ENCODE data around the gene CEP104. TPM values are rescaled to one million over a fixed set of nuclear protein-coding genes. Genes with fewer than 3 reads are reported as not detected.
"Not testable (repeated sequence)": the region's sequence is repeated elsewhere in the genome, so short reads cannot be mapped to it uniquely, and the experiment has no call there.

CEP104 gene
- total RNA-seq, 1 experiment from 2014 or later, result 44.1 TPM

DNA sequence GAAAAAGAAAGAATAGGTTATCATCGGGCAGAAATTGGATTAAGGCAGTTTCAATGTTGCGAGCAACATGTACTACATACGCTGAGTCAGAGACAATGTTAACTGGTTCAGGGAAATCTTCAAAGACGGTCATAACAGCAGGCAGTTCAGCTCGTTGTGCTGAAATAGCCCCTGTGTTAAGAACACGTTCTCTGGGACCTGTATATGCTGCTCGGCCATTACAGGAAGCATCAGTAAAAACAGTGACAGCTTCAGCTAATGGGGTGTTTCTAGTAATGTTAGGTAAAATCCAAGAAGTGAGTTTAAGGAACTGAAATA, 52.4 kb downstream of the CEP104 start:
- H3K4me2 ChIP-seq (ENCODE audit: low read length); POLR2A ChIA-PET; H3K79me2 ChIP-seq (ENCODE audit: insufficient read depth, low read length); RAD21 ChIA-PET (ENCODE audit: low non-redundant PET in 1 of 2, low total read pairs in 2 of 2, uncharacterized antibody in 2 of 2, unreplicated experiment in 2 of 2); ATAC-seq; CTCF ChIA-PET; H3K36me3 ChIP-seq (ENCODE audit: control insufficient read depth in 1 of 2, insufficient read depth in 2 of 2, low read length in 2 of 2); H4K20me1 ChIP-seq (ENCODE audit: insufficient read depth); BruUV-seq (replicated peaks); H3K9me2 ChIP-seq (ENCODE audit: insufficient read depth); H3K4me3 ChIP-seq (replicated peaks in 1 of 2; ENCODE audit: low read depth in 1 of 2, low read length in 2 of 2); H3K27me3 ChIP-seq (ENCODE audit: insufficient read depth, low read length); H3K9ac ChIP-seq (ENCODE audit: low read length); DNase-seq (ENCODE audit: low read depth, low spot score); H3K27ac ChIP-seq (ENCODE audit: low read depth, low read length); H3K4me1 ChIP-seq (ENCODE audit: control insufficient read depth in 1 of 2, insufficient read depth in 2 of 2, low read length in 2 of 2); H2AFZ ChIP-seq (ENCODE audit: low read depth, low read length, poor library complexity, severe bottlenecking): not testable (repeated sequence)
- H3K9me3 ChIP-seq (ENCODE audit: control insufficient read depth in 1 of 2, insufficient read depth in 1 of 2, low read depth in 1 of 2, low read length in 2 of 2), result peaks cover 0 to 10% of the 10 kb centered on the region in 2 experiments; a peak in 2 of 4 replicates
- intact Hi-C loops (cut with micrococcal nuclease), result loop anchor here (5.0 kb wide), 1 partner anchor 352 kb away; the partner anchor contains the start of gene ARHGEF16

DNA sequence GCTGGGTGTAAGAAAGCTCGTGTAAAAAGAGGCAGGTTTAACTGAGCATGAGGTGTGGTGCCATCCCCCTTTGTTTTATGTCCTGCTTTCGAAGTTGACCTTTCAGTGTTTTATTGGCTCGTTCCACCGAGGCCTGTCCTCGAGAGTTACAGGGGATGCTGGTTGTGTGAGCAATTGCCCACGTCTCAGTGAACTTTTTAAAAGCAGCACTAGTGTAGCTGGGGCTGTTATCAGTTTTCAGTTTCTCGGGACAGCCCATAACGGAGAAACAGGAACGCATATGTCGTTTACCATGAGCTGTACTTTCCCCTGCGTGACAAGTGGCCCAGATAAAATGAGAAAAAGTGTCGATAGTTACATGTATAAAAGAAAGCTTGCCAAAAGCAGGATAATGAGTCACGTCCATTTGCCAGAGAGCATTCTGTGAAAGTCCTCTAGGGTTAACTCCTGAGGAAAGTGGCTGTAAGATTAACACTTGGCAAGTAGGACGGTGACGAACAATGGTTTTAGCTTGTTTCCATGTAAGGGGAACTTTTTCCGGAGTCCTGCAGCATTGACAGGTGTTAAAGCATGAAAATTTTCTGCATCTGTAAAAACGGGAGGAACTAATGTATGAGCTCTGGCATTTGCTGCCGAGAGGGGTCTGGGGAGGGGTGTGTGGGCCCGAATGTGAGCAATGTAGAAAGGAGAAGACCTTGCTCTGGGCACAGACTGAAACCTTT, 52.9 kb downstream of the CEP104 start:
- ChIA-PET RAD21 (ENCODE audit: low non-redundant PET in 1 of 2, low total read pairs in 2 of 2, uncharacterized antibody in 2 of 2, unreplicated experiment in 2 of 2) (no interaction called here), CTCF (no interaction called here), POLR2A (no interaction called here)
- intact Hi-C loops (cut with micrococcal nuclease), result loop anchor here (5.0 kb wide), 1 partner anchor 352 kb away; the partner anchor contains the start of gene ARHGEF16
- Histone ChIP-seq H4K20me1 (ENCODE audit: insufficient read depth) (no peaks in the 10 kb centered on the region), H3K4me1 (ENCODE audit: control insufficient read depth in 1 of 2, insufficient read depth in 2 of 2, low read length in 2 of 2) (no peaks in the 10 kb centered on the region), H3K9ac (ENCODE audit: low read length) (no peak overlapping the region), H3K27me3 (ENCODE audit: insufficient read depth, low read length) (no peaks in the 10 kb centered on the region), H3K36me3 (ENCODE audit: control insufficient read depth in 1 of 2, insufficient read depth in 2 of 2, low read length in 2 of 2) (no peaks in the 10 kb centered on the region), H3K79me2 (ENCODE audit: insufficient read depth, low read length) (no peaks in the 10 kb centered on the region), H2AFZ (ENCODE audit: low read depth, low read length, poor library complexity, severe bottlenecking) (no peak overlapping the region), H3K9me2 (ENCODE audit: insufficient read depth) (no peaks in the 10 kb centered on the region), H3K4me3 (replicated peaks in 1 of 2; ENCODE audit: low read depth in 1 of 2, low read length in 2 of 2) (no peak overlapping the region), H3K4me2 (ENCODE audit: low read length) (no peak overlapping the region), H3K9me3 (ENCODE audit: control insufficient read depth in 1 of 2, insufficient read depth in 1 of 2, low read depth in 1 of 2, low read length in 2 of 2) (peaks cover 0 to 10% of the 10 kb centered on the region in 2 experiments; a peak in 2 of 4 replicates), H3K27ac (ENCODE audit: low read depth, low read length) (no peak overlapping the region)
- TF ChIP-seq JUND (IDR thresholded peaks at IDR 0.05) (no peak), TCF7L2 (IDR thresholded peaks at IDR 0.05; ENCODE audit: borderline replicate concordance, extremely low read depth, insufficient read depth, insufficient read length) (no peak), RAD21 (IDR thresholded peaks at IDR 0.05; ENCODE audit: low read depth) (no peak), ZNF274 (IDR thresholded peaks at IDR 0.05; ENCODE audit: low read depth, low read length) (no peak), ELF1 (IDR thresholded peaks at IDR 0.05; ENCODE audit: borderline replicate concordance, low read depth) (no peak), SP1 (IDR thresholded peaks at IDR 0.05; ENCODE audit: low read depth) (no peak)
- TF ChIP-seq, protein P1, sequence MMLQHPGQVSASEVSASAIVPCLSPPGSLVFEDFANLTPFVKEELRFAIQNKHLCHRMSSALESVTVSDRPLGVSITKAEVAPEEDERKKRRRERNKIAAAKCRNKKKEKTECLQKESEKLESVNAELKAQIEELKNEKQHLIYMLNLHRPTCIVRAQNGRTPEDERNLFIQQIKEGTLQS (IDR thresholded peaks at IDR 0.05), result no peak
- TF ChIP-seq, protein P2, sequence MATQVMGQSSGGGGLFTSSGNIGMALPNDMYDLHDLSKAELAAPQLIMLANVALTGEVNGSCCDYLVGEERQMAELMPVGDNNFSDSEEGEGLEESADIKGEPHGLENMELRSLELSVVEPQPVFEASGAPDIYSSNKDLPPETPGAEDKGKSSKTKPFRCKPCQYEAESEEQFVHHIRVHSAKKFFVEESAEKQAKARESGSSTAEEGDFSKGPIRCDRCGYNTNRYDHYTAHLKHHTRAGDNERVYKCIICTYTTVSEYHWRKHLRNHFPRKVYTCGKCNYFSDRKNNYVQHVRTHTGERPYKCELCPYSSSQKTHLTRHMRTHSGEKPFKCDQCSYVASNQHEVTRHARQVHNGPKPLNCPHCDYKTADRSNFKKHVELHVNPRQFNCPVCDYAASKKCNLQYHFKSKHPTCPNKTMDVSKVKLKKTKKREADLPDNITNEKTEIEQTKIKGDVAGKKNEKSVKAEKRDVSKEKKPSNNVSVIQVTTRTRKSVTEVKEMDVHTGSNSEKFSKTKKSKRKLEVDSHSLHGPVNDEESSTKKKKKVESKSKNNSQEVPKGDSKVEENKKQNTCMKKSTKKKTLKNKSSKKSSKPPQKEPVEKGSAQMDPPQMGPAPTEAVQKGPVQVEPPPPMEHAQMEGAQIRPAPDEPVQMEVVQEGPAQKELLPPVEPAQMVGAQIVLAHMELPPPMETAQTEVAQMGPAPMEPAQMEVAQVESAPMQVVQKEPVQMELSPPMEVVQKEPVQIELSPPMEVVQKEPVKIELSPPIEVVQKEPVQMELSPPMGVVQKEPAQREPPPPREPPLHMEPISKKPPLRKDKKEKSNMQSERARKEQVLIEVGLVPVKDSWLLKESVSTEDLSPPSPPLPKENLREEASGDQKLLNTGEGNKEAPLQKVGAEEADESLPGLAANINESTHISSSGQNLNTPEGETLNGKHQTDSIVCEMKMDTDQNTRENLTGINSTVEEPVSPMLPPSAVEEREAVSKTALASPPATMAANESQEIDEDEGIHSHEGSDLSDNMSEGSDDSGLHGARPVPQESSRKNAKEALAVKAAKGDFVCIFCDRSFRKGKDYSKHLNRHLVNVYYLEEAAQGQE (IDR thresholded peaks at IDR 0.05; ENCODE audit: low read depth), result no peak
- TF ChIP-seq, protein P3, sequence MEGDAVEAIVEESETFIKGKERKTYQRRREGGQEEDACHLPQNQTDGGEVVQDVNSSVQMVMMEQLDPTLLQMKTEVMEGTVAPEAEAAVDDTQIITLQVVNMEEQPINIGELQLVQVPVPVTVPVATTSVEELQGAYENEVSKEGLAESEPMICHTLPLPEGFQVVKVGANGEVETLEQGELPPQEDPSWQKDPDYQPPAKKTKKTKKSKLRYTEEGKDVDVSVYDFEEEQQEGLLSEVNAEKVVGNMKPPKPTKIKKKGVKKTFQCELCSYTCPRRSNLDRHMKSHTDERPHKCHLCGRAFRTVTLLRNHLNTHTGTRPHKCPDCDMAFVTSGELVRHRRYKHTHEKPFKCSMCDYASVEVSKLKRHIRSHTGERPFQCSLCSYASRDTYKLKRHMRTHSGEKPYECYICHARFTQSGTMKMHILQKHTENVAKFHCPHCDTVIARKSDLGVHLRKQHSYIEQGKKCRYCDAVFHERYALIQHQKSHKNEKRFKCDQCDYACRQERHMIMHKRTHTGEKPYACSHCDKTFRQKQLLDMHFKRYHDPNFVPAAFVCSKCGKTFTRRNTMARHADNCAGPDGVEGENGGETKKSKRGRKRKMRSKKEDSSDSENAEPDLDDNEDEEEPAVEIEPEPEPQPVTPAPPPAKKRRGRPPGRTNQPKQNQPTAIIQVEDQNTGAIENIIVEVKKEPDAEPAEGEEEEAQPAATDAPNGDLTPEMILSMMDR (IDR thresholded peaks at IDR 0.05 in 2 of 3, conservative IDR thresholded peaks at IDR 0.05 in 1 of 3; ENCODE audit: borderline replicate concordance in 1 of 3, insufficient read depth in 1 of 3, low read depth in 2 of 3, low read length in 2 of 3), result no peak
- TF ChIP-seq, protein P4, sequence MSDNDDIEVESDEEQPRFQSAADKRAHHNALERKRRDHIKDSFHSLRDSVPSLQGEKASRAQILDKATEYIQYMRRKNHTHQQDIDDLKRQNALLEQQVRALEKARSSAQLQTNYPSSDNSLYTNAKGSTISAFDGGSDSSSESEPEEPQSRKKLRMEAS (IDR thresholded peaks at IDR 0.05), result no peak
- no peak for DNase-seq (ENCODE audit: low read depth, low spot score)
- no TSS peak for BruUV-seq (replicated peaks)
- ATAC-seq, result no peak

All from HCT116 (cell line).